Measurements from ENCODE around the gene CNOT2. TPM values are rescaled to one million over a fixed set of nuclear protein-coding genes. Genes with fewer than 3 reads are reported as not detected.

CNOT2 gene
- total RNA-seq, 1 experiment from 2014 or later = 82.9 TPM

DNA sequence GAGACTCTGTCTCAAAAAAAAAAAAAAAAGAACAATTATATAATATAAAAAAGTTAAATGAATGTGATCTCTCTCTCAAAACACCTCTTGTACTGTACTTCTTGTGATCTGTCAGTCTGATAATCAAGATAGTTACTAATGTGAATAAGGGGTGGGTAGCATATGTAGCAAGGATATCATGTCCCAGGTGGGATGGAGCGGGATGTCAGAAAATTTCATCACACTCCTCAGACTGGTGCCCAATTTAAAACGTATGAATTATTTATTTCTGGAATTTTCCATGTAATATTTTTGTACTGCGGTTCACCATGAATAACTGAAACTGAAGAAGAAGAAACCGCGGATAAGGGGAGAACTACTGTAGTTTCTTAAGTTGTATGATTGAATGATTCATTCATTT, 11.0 kb downstream of the CNOT2 start:
- no peaks in the 10 kb centered on the region; the same call in 1 of the 2 replicates for H3K27me3 Mint-ChIP-seq (ENCODE audit: low read depth)
- Histone ChIP-seq H2BK5ac (ENCODE audit: insufficient read length, low read length) (no peak overlapping the region), H3K18ac (ENCODE audit: insufficient read length, low read depth, low read length) (no peak overlapping the region), H2AFZ (ENCODE audit: low read length) (no peak overlapping the region), H4K5ac (ENCODE audit: insufficient read length, low read depth, low read length) (no peak overlapping the region), H4K91ac (ENCODE audit: insufficient read length, low read depth, low read length) (no peak overlapping the region), H3K23me2 (ENCODE audit: insufficient read length, low read depth, low read length, poor library complexity, severe bottlenecking) (no peaks in the 10 kb centered on the region), H3K4ac (ENCODE audit: low read depth, low read length) (no peak overlapping the region), H3K9ac (ENCODE audit: extremely low read depth, insufficient read length, low read length) (no peak overlapping the region), H4K20me1 (ENCODE audit: control insufficient read depth, insufficient read depth, insufficient read length) (no peaks in the 10 kb centered on the region), H3K79me1 (ENCODE audit: insufficient read depth, low read depth, low read length, poor library complexity, severe bottlenecking) (no peaks in the 10 kb centered on the region), H2BK12ac (ENCODE audit: insufficient read length, low read depth, low read length) (no peak overlapping the region), H2AK5ac (ENCODE audit: insufficient read length, low read length) (no peak overlapping the region), H3T11ph (ENCODE audit: low read length) (no peak overlapping the region), H3K56ac (ENCODE audit: insufficient read length, low read depth, low read length) (no peak overlapping the region), H3K4me1 (ENCODE audit: insufficient read depth, low read length) (peaks cover 3% of the 10 kb centered on the region; the same call in 1 of the 2 replicates), H3K9me3 (ENCODE audit: control insufficient read depth, low read depth, low read length) (no peaks in the 10 kb centered on the region), H2BK120ac (ENCODE audit: low read depth, low read length, poor library complexity, severe bottlenecking) (no peak overlapping the region), H3K23ac (ENCODE audit: insufficient read length, low read depth, low read length) (no peak overlapping the region), H3K79me2 (ENCODE audit: insufficient read depth, low read length) (peaks cover 34% of the 10 kb centered on the region), H3K14ac (ENCODE audit: insufficient read depth, low read length) (no peak overlapping the region), H3K27ac (ENCODE audit: insufficient read length, low read depth, low read length) (no peak overlapping the region), H3K4me2 (ENCODE audit: insufficient read depth, insufficient read length, low read length) (no peak overlapping the region), H2BK15ac (ENCODE audit: low read depth, low read length) (no peak overlapping the region), H3K27me3 (ENCODE audit: insufficient read depth, low read length) (no peaks in the 10 kb centered on the region), H2BK20ac (ENCODE audit: low read depth, low read length, poor library complexity, severe bottlenecking) (no peak overlapping the region), H4K8ac (replicated peaks; ENCODE audit: insufficient read length, low read depth, low read length) (no peak overlapping the region)
- H3K27ac Mint-ChIP-seq = peak overlapping the region in 1 of 3 experiments; percentile 47; a peak in 2 of 7 replicates
- H3K4me1 Mint-ChIP-seq = peaks cover 42 to 44% of the 10 kb centered on the region in 2 experiments
- TF ChIP-seq CTCF (conservative IDR thresholded peaks at IDR 0.05) = no peak
- no CpG with 5 or more reads among the region's 5 CpGs for WGBS (ENCODE audit: extremely low coverage, insufficient read length, low lambda C conversion rate)
- no peak for DNase-seq
- H3K4me3 Mint-ChIP-seq = no peak overlapping the region
- no peaks in the 10 kb centered on the region for H3K9me3 Mint-ChIP-seq
- H3K36me3 Mint-ChIP-seq (ENCODE audit: insufficient read depth in 1 of 3, low read depth in 3 of 3) = peaks cover 0 to 6% (median 3%) of the 10 kb centered on the region in 3 experiments; a peak in 4 of 7 replicates

Data from H9 (cell line).